Kidney capillary endothelial cell (primary cell): Measurements from ENCODE around the gene CTSF.
"Not testable (repeated sequence)": the region's sequence is repeated elsewhere in the genome, so short reads cannot be mapped to it uniquely, and the experiment has no call there.

Experiments used
- DNase-seq: peaks from one replicate; pipeline ENCODE4 v3.0.0-alpha.2; 2018; ENCODE audit warnings: low spot score

Gene CTSF

DNA sequence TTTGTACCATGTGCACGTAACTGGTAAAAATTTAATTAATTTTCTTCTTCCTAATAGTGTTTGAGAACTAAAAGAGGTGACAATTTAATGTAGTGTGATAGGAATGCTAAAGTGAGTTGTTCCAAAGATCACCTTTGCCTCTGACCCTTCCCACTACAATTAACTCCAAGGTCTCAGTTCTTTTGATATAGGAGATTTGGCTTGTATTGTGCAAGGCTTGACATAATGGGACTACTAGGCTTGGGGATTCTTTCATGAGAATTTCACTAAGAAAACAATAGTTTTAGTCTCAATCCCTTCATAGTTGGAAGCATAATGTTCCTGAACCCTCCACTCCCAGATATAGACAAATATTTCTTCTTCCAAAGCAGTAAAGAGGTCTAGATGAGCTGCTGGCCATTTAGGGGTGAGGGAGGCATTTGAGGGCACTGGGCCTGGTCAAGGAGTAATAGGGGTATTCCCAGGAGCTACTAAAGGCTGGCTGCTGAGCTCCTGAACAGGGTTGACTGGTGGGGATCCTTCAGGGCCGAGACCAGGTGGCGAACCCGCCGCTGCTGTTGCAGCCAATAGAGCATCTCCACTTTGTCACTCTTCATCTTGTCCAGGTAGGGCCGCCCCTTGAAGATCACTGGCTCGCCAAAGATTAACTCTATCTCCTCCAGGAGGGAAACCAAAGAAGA is 21.7 kb upstream of the CTSF start:
- DNase-seq = no peak

DNA sequence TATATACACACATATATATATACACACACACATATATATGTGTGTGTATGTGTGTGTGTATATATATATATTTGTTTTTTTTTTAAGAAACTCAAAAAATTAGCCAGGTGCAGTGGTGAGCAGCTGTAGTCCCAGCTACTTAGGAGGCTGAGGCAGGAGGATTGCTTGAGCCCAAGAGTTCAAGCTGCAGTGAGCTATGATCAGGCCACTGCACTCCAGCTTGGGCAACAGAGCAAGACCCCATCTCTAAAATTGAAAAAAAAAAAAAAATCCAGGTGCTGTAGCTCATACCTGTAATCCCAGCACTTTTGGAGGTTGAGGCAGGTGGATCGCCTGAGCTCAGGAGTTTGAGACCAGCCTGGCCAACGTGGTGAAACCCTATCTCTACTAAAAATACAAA is 20.9 kb upstream of the CTSF start:
- DNase-seq = not testable (repeated sequence)

DNA sequence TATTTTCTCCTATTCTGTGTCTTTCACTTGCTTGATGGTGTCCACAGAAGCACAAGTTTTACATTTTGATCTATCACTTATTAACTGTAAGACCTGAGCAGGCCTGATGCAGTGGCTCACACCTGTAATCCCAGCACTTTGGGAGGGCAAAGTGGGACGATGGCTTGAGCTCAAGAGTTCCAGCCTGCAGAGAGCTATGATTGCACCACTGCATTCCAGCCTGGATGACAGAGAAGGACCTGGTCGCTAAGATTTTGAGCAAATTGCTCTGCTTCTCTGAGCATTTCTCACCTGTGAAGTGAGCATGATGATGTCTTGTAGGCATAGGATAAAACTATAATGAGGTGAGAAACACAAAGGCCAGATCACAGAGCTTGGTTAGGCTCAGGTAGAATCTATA is 17.7 kb upstream of the CTSF start:
- DNase-seq = no peak

DNA sequence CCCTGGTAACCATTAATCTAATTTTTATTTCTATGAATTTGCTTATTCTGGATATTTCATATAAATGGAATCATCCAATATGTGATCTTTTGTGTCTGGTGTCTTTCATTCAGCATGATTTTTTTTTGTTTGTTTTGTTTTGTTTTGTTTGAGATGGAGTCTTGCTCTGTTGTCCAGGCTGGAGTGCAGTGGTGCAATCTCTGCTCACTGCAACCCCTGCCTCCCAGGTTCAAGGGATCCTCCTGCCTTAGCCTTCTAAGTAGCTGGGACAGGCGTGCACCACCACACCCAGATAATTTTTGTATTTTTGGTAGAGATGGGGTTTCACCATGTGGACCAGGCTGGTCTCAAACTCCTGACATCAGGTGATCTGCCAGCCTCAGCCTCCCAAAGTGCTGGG is 17.0 kb upstream of the CTSF start:
- DNase-seq = not testable (repeated sequence)

- DNase-seq = not testable (repeated sequence)
Observed at GRCh38 chr11:66582565-66583147, 14.2 kb upstream of the CTSF start.

DNA sequence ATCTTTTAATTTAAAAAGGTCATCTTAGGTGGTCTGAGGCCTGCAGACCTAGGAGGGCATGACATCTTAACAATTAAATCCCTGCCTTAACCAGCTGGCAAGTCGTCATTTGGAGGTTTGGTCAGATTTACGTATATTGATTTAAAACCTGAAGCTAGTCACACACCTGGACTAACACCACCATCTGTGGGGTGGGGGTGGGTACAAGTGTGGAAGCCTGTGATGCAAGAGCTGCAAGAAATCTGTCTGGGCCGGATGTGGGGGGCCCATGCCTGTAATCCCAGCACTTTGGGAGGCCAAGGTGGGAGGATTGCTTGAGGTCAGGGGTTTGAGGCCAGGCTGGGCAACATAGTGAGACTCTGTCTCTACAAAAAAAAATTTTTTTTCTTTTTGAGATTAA is 12.9 kb upstream of the CTSF start:
- DNase-seq = no peak

DNA sequence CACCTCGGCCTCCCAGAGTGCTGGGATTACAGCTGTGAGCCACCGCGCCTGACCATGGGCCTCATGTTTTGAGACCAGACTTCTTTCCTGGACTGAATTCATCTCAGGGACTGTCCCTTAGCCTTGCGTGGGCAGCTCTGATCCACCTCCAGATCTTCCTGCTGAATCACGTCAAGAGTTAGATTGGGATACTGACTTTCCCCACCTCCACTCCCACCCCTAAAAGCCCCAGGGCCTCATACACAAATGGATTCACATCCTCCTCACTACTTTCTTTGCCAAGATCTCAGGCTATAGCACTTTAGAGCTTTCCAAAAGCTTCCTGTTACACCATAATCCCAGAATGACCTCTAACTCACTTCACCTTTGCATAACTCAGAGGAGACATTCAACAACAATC is 12.4 kb upstream of the CTSF start:
- no peak for DNase-seq

GRCh38 chr11:66579017-66579606 is 10.7 kb upstream of the CTSF start:
- peak; percentile 51 for DNase-seq

GRCh38 chr11:66570850-66571180 is 2.4 kb upstream of the CTSF start:
- DNase-seq = no peak

DNA sequence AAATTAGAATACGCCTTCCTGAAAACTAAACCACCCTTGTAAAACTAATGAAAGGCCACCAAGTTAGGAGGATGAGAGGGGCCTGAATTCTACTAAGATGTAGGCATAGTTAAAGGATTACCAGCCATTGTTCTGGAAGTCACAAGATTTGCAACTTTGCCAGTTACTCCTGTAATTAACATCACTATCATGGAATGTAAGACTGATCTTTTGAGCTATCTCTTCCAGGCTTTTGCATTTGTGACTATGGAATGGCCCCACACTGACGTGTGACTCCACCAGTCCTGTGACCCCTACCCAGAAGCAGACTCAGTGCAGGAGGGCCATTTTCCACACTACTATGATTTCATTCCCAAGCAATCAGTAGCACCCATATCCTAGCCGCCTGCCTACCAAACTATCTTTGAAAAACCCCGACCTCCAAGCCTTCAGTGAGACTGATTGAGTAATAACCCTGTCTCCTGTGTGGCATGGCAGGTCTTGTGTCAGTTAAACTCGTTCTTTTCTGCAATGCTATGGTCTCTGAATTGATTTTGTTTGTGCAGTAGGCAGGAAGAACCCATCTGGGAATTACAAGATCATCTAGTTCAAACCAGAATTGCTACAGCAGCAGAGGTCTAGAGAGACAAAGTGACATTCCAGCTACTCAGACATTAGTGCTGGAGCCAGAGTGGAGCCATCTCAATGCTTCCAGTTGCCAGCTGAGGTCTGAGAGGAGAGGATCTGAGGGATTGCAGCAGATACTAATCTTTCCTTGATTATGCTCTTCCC is 1.9 kb upstream of the CTSF start:
- no peak for DNase-seq

- DNase-seq = no peak
Observed at GRCh38 chr11:66569076-66569475, 670 bp upstream of the CTSF start.

- DNase-seq = no peak
Observed at GRCh38 chr11:66567787-66568123, 651 bp downstream of the CTSF start.

DNA sequence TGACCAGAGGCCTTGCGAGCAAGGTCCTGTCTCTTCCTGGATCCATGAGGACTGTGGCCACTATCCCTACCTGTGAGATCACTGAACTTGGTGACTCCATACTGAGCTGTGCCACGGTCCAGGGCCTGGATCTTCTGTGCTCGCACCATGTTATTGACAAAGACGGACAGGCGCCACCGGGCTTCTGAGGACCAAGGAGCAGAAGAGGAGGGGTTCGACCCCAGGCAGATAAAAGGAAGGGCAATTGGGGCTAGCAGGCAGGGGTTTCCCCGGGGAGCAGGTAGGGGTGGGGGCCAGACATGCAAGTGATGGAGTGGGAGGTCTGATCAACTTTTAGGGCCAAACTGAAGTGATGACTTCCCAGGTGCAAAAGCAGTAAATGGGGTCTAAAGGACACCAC is 2.2 kb downstream of the CTSF start:
- DNase-seq = no peak

- DNase-seq = no peak
Observed at GRCh38 chr11:66564984-66565383, 3.4 kb downstream of the CTSF start.

GRCh38 chr11:66564538-66564937 is 3.9 kb downstream of the CTSF start:
- DNase-seq = no peak

DNA sequence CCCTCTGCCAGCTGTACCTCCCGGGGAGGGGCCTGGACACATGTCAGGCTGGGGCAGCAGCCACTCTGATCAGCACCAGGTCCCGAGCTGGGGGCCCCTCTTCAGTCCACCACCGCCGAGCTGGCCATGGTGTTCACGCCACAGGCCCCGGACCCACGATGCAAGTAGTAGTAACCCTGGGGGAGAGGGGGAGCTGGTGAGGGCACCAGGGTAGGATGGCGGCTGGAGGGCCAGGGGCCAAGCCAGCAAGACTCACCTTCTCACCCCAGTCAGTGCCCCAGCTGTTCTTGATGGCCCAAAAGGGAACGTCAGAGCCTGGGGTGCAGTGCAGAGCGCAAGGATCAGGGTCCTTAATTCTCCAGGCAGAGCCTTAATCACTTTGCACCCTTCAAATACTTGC is 4.6 kb downstream of the CTSF start:
- no peak for DNase-seq

DNA sequence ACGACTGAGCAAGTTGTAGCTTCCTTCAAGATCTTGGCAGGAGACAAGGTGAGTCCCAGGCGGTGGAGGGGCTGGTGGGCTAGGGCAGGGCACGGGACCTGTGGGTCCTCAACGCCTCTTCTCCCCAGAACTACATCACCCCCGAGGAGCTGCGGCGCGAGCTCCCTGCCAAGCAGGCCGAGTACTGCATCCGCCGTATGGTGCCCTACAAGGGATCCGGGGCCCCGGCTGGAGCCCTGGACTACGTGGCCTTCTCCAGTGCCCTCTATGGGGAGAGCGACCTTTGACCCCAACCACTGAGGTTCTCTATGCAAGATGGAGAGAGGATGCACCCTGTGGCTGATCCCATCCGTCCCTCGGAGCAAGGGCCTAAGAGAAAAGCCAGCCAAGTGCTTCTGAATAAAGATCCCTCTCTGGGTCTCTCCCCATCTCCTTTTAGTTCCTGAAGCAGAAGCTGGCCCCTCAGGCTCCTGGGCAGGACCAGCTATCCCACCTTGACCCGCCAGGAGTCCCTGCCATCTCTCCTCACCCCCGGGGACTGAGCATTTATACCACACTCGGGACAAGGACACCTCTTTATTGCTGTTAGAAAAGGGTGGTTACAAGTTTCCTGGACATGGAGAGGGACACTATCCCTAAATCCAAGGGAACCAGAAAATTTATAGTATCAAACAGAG is 5.4 kb downstream of the CTSF start:
- no peak for DNase-seq

DNA sequence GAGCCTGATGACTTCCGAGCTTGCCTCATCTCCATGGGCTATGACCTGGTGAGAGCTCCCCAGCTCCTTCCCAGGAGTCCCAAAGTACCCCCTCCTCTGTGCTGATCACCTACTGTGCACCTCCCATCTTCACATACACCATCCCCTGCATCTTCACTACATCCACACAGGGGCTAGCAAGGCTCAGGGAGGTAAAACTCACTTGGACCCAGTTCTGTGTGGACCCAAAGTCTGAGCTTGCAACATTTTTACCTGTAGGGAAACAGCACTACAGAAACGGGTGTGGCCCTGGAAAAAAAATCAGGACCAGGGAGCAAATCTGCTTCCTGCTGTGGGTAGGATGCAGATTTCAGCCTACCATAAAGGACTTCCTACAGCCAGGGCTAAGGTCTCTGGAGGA is 6.1 kb downstream of the CTSF start:
- no peak for DNase-seq

DNA sequence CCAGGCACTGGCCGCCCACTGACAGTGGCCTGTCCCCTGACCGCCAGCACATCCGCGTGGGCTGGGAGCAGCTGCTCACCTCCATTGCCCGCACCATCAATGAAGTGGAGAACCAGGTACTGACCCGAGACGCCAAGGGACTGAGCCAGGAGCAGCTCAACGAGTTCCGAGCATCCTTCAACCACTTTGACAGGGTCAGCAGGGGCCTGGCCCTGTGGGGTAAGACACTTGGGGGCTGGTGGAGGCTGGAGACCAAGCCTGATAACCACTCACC is 6.5 kb downstream of the CTSF start:
- DNase-seq = no peak

DNA sequence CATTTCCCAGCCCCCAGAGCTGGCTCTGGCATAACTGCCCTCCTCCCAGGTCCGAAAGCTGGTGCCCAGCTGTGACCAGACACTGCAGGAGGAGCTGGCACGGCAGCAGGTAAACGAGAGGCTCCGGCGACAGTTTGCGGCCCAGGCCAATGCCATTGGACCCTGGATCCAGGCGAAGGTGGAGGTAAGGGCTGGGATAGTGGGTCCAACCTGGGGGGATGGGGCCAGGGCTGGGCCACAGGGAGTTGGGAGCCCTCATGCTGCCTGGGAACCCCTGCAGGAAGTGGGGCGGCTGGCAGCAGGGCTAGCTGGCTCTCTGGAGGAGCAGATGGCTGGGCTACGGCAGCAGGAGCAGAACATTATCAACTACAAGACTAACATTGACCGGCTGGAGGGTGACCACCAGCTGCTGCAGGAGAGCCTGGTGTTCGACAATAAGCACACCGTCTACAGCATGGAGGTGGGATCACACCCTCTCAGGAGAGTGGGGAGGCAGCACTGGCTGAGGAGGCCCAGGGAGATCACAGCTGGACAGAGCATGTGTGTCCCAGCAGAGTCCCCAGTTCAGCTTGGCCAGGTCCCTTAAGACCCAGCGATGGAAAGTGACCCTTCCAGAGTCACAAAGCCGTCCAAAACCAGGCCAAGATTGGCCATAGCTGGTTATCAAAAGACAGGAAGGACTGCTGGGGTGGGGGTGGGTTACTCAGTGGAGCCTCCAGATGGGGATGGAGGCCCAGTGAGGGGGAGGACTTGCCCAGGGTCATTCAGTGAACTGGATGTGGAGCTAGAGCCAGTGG is 7.0 kb downstream of the CTSF start:
- no peak for DNase-seq

DNA sequence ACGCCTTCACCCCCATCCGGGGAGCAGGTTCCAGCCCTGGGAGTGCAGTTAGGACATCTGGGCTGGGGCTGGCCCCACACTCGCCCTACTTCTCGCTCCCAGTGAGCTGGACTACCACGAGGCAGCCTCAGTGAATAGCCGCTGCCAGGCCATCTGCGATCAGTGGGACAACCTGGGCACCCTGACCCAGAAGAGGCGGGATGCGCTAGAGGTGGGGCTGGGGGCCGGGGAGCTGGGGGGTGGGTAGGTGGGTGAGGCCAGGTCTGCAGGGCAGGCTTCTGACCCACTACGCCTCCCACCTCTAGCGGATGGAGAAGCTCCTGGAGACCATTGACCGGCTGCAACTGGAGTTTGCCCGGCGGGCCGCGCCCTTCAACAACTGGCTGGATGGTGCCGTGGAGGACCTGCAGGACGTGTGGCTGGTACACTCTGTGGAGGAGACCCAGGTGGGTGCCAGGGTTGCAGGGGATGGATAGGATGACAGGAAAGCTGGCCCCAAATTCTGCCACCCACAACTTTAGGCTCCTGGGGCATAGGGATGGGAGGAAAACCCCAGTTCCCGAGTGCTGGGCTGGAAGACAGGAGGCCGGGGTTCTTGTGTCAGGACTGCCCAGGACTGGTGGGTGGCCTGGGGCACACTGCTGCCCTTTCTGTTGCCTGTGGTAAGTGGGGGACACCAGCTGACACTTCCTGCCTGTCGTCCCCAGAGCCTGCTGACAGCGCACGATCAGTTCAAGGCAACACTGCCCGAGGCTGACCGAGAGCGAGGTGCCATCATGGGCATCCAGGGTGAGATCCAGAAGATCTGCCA is 8.3 kb downstream of the CTSF start:
- no peak for DNase-seq
